Measurements from ENCODE around the gene SPECC1L. TPM values are rescaled to one million over a fixed set of nuclear protein-coding genes. Genes with fewer than 3 reads are reported as not detected.

Gene SPECC1L
- total RNA-seq, 1 donor = 46.7 TPM

GRCh38 chr22:24323695-24324094 lies 53.1 kb downstream of the SPECC1L start:
- Histone ChIP-seq H4K20me1 (ENCODE audit: insufficient read depth, low read length) (peaks cover 4% of the 10 kb centered on the region), H3K27ac (ENCODE audit: low read depth, low read length) (peak overlapping the region; percentile 37)

GRCh38 chr22:24324137-24324536 lies 53.5 kb downstream of the SPECC1L start:
- peaks cover 4% of the 10 kb centered on the region for H4K20me1 ChIP-seq (ENCODE audit: insufficient read depth, low read length)
- peak overlapping the region; percentile 37 for H3K27ac ChIP-seq (ENCODE audit: low read depth, low read length)
- TF ChIP-seq CTCF (IDR thresholded peaks at IDR 0.05; ENCODE audit: extremely low read depth, low read depth, low read length) = no peak
- no peaks in the 10 kb centered on the region for H3K9me3 ChIP-seq (ENCODE audit: low read depth, low read length)
- H2AFZ ChIP-seq (ENCODE audit: low read length) = no peak overlapping the region
- H3K27me3 ChIP-seq (ENCODE audit: insufficient read depth, low read length) = no peaks in the 10 kb centered on the region
- no peak overlapping the region for H3K4me3 ChIP-seq (ENCODE audit: insufficient read depth, low read length)
- peaks cover 58% of the 10 kb centered on the region for H3K79me2 ChIP-seq (ENCODE audit: insufficient read depth, low read length)
- no peak for DNase-seq (ENCODE audit: insufficient read length, low spot score, missing footprints)
- no peak overlapping the region for H3K4me2 ChIP-seq (ENCODE audit: insufficient read depth, low read length)
- H3K36me3 ChIP-seq (ENCODE audit: insufficient read depth, low read length) = peaks cover 54% of the 10 kb centered on the region
- H3K4me1 ChIP-seq (ENCODE audit: insufficient read depth, low read length) = peaks cover 13% of the 10 kb centered on the region

More at GRCh38 chr22:24323695-24324094, 53.1 kb downstream of the SPECC1L start:
- TF ChIP-seq CTCF (IDR thresholded peaks at IDR 0.05; ENCODE audit: extremely low read depth, low read depth, low read length) = no peak
- H3K4me2 ChIP-seq (ENCODE audit: insufficient read depth, low read length) = no peak overlapping the region
- DNase-seq (ENCODE audit: insufficient read length, low spot score, missing footprints) = no peak
- peaks cover 54% of the 10 kb centered on the region for H3K79me2 ChIP-seq (ENCODE audit: insufficient read depth, low read length)
- no peaks in the 10 kb centered on the region for H3K27me3 ChIP-seq (ENCODE audit: insufficient read depth, low read length)
- H3K36me3 ChIP-seq (ENCODE audit: insufficient read depth, low read length) = peaks cover 57% of the 10 kb centered on the region
- H3K9me3 ChIP-seq (ENCODE audit: low read depth, low read length) = no peaks in the 10 kb centered on the region
- no peak overlapping the region for H2AFZ ChIP-seq (ENCODE audit: low read length)
- H3K4me1 ChIP-seq (ENCODE audit: insufficient read depth, low read length) = peaks cover 18% of the 10 kb centered on the region
- H3K4me3 ChIP-seq (ENCODE audit: insufficient read depth, low read length) = no peak overlapping the region

- peaks cover 57% of the 10 kb centered on the region for H3K36me3 ChIP-seq (ENCODE audit: insufficient read depth, low read length)
Measured at GRCh38 chr22:24325105-24325757, 54.6 kb downstream of the SPECC1L start.

More at GRCh38 chr22:24325105-24325757, 54.6 kb downstream of the SPECC1L start:
- TF ChIP-seq CTCF (IDR thresholded peaks at IDR 0.05; ENCODE audit: extremely low read depth, low read depth, low read length) = peak; percentile 79
- Histone ChIP-seq H3K9me3 (ENCODE audit: low read depth, low read length) (no peaks in the 10 kb centered on the region), H2AFZ (ENCODE audit: low read length) (no peak overlapping the region), H3K4me3 (ENCODE audit: insufficient read depth, low read length) (no peak overlapping the region), H3K27ac (ENCODE audit: low read depth, low read length) (peak overlapping the region; percentile 65), H3K4me2 (ENCODE audit: insufficient read depth, low read length) (peak overlapping the region; percentile 11), H4K20me1 (ENCODE audit: insufficient read depth, low read length) (peaks cover 4% of the 10 kb centered on the region), H3K79me2 (ENCODE audit: insufficient read depth, low read length) (peaks cover 57% of the 10 kb centered on the region), H3K4me1 (ENCODE audit: insufficient read depth, low read length) (peaks cover 5% of the 10 kb centered on the region), H3K27me3 (ENCODE audit: insufficient read depth, low read length) (no peaks in the 10 kb centered on the region)
- DNase-seq (ENCODE audit: insufficient read length, low spot score, missing footprints) = peak; percentile 95

All from osteoblast (primary cell).